Measurements from ENCODE around the gene DGKD. TPM values are rescaled to one million over a fixed set of nuclear protein-coding genes. Genes with fewer than 3 reads are reported as not detected.

The DGKD gene, protein sequence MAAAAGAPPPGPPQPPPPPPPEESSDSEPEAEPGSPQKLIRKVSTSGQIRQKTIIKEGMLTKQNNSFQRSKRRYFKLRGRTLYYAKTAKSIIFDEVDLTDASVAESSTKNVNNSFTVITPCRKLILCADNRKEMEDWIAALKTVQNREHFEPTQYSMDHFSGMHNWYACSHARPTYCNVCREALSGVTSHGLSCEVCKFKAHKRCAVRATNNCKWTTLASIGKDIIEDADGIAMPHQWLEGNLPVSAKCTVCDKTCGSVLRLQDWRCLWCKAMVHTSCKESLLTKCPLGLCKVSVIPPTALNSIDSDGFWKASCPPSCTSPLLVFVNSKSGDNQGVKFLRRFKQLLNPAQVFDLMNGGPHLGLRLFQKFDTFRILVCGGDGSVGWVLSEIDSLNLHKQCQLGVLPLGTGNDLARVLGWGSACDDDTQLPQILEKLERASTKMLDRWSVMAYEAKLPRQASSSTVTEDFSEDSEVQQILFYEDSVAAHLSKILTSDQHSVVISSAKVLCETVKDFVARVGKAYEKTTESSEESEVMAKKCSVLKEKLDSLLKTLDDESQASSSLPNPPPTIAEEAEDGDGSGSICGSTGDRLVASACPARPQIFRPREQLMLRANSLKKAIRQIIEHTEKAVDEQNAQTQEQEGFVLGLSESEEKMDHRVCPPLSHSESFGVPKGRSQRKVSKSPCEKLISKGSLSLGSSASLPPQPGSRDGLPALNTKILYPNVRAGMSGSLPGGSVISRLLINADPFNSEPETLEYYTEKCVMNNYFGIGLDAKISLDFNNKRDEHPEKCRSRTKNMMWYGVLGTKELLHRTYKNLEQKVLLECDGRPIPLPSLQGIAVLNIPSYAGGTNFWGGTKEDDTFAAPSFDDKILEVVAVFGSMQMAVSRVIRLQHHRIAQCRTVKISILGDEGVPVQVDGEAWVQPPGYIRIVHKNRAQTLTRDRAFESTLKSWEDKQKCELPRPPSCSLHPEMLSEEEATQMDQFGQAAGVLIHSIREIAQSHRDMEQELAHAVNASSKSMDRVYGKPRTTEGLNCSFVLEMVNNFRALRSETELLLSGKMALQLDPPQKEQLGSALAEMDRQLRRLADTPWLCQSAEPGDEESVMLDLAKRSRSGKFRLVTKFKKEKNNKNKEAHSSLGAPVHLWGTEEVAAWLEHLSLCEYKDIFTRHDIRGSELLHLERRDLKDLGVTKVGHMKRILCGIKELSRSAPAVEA
- 10 to 100 TPM in 3 of 4 donors, 1 to 10 TPM in 1; 9.1 to 21.9 (median 17.8) TPM for total RNA-seq

GRCh38 chr2:233353769-233354499, at the start of gene DGKD:
Gene DGKD, plus strand, starts transcription at chr2:233354494. Its CDS starts 25 bp downstream, at chr2:233354519.
- ATAC-seq = peak; percentile 86
- peak within 1 kb of the TSS; percentile 77 to 84 for H3K4me3 ChIP-seq
- no peaks in the 10 kb centered on the region for H3K27me3 ChIP-seq
- 6 to 41% methylated on average over 7 to 20 of the region's 56 CpGs for WGBS, 2 donors (ENCODE audit: low coverage in 1 of 2)
- H3K36me3 ChIP-seq = no peaks in the 10 kb centered on the region
- peak in 1 of 4 experiments; percentile 71 for TF ChIP-seq CTCF (IDR thresholded peaks at IDR 0.05)
- TF ChIP-seq POLR2A (IDR thresholded peaks at IDR 0.05) = no peak
- peak within 1 kb of the TSS in 3 of 4 donors; percentile 52 to 77 (median 54) for H3K27ac ChIP-seq
- H3K4me1 ChIP-seq = peaks cover 0 to 67% (median 6%) of the 10 kb centered on the region in 3 donors
- no peaks in the 10 kb centered on the region for H3K9me3 ChIP-seq

DNA sequence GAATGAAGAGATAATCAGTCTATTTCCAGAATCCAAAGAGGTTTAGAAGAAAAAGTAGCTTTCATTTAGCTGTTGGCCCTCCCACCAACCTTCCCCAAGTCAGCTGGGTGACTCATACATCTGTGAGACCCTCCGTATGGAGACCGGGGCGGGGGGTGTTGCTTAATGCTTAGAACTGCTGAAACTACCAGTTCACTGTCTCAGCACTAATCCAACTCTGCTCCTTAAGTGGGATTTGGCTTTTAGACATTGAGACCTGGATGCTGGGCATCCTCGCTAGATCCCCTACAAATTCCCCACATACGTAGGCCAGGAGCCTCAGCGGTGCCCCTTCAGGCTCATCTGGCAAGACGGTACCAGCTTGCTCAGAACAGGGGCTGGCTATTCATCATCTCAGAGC, 46.7 kb upstream of the DGKD start, which contains the start of gene SAG:
Gene SAG (plus strand): TSS at position 252 of the 400 bp plus-strand sequence. CDS start 1,374 bp downstream, outside the sequence.
- Histone ChIP-seq H3K27ac (no peak within 1 kb of the TSS), H3K27me3 (peaks cover 3% of the 10 kb centered on the region), H3K4me1 (no peaks in the 10 kb centered on the region), H3K9me3 (no peaks in the 10 kb centered on the region), H3K4me3 (no peak within 1 kb of the TSS), H3K36me3 (no peaks in the 10 kb centered on the region)
- WGBS, 2 donors (ENCODE audit: low coverage in 1 of 2) = 62 to 63% methylated on average over 3 of the region's 7 CpGs
- no peak for ATAC-seq
- no peak for TF ChIP-seq EP300 (IDR thresholded peaks at IDR 0.05)

DNA sequence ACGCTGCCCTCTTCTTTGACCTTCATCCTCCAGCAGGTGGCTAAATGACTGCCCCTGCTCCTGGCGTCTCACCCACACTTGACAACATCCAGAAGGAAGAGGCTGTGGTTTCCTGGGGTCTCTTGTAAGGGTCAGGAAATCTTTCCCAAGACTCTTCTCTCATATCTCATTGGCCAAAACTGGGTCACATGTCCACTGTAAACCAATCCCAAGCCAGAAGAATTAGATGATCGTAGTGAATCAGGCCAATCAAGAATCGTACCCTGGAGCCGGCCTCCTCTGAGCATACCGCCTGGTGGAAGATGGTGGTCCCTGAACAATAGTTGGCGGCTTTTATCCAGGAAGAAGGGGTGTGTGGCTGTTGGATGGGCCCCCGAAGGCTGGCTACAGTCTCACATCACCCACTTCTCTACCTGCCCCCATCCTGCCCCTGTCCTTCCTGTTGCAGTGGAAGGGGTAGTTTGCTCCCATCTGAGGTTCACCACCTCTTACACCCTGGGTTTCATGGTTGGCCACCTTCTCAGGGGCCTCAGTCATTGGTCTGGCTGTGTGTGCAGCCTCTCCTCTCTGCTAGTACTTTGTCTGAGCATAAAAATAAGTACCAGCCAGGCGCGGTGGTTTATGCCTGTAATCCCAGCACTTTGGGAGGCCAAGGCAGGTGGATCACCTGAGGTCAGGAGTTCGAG, 42.9 kb upstream of the DGKD start:
- Histone ChIP-seq H3K27me3 (peaks cover 3% of the 10 kb centered on the region), H3K4me3 (no peak overlapping the region), H3K36me3 (no peaks in the 10 kb centered on the region), H3K9me3 (no peaks in the 10 kb centered on the region), H3K4me1 (no peaks in the 10 kb centered on the region), H3K27ac (no peak overlapping the region)
- no peak for TF ChIP-seq CTCF (IDR thresholded peaks at IDR 0.05)
- 84 to 100% methylated on average over 2 to 6 of the region's 11 CpGs for WGBS, 2 donors (ENCODE audit: low coverage in 1 of 2)
- ATAC-seq = no peak

GRCh38 chr2:233312874-233313273, 41.4 kb upstream of the DGKD start:
- 63% methylated on average over 3 of the region's 8 CpGs; no CpG with 5 or more reads in 1 of the 2 donors for WGBS, 2 donors (ENCODE audit: low coverage in 1 of 2)
- no peak overlapping the region for H3K4me3 ChIP-seq

More at GRCh38 chr2:233312874-233313273, 41.4 kb upstream of the DGKD start:
- H3K27ac ChIP-seq = no peak overlapping the region
- H3K27me3 ChIP-seq = peaks cover 3% of the 10 kb centered on the region
- no peaks in the 10 kb centered on the region for H3K36me3 ChIP-seq
- ATAC-seq = no peak
- no peaks in the 10 kb centered on the region for H3K9me3 ChIP-seq
- H3K4me1 ChIP-seq = no peaks in the 10 kb centered on the region
- TF ChIP-seq CTCF (IDR thresholded peaks at IDR 0.05) (no peak), POLR2A (IDR thresholded peaks at IDR 0.05) (no peak), POLR2AphosphoS5 (IDR thresholded peaks at IDR 0.05) (no peak), EP300 (IDR thresholded peaks at IDR 0.05) (no peak)

All from gastroesophageal sphincter (tissue), 4 donors.